SHP77 treated with DMSO at 0.1 percent for 48 hours (cell line): ENCODE data around the gene FKBP15.
"Not testable (repeated sequence)": the region's sequence is repeated elsewhere in the genome, so short reads cannot be mapped to it uniquely, and the experiment has no call there.

Experiments
- DNase-seq: peaks from one replicate; lab custom pipeline; 2025; lab: John Stamatoyannopoulos, UW

Gene FKBP15, protein sequence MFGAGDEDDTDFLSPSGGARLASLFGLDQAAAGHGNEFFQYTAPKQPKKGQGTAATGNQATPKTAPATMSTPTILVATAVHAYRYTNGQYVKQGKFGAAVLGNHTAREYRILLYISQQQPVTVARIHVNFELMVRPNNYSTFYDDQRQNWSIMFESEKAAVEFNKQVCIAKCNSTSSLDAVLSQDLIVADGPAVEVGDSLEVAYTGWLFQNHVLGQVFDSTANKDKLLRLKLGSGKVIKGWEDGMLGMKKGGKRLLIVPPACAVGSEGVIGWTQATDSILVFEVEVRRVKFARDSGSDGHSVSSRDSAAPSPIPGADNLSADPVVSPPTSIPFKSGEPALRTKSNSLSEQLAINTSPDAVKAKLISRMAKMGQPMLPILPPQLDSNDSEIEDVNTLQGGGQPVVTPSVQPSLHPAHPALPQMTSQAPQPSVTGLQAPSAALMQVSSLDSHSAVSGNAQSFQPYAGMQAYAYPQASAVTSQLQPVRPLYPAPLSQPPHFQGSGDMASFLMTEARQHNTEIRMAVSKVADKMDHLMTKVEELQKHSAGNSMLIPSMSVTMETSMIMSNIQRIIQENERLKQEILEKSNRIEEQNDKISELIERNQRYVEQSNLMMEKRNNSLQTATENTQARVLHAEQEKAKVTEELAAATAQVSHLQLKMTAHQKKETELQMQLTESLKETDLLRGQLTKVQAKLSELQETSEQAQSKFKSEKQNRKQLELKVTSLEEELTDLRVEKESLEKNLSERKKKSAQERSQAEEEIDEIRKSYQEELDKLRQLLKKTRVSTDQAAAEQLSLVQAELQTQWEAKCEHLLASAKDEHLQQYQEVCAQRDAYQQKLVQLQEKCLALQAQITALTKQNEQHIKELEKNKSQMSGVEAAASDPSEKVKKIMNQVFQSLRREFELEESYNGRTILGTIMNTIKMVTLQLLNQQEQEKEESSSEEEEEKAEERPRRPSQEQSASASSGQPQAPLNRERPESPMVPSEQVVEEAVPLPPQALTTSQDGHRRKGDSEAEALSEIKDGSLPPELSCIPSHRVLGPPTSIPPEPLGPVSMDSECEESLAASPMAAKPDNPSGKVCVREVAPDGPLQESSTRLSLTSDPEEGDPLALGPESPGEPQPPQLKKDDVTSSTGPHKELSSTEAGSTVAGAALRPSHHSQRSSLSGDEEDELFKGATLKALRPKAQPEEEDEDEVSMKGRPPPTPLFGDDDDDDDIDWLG

DNA sequence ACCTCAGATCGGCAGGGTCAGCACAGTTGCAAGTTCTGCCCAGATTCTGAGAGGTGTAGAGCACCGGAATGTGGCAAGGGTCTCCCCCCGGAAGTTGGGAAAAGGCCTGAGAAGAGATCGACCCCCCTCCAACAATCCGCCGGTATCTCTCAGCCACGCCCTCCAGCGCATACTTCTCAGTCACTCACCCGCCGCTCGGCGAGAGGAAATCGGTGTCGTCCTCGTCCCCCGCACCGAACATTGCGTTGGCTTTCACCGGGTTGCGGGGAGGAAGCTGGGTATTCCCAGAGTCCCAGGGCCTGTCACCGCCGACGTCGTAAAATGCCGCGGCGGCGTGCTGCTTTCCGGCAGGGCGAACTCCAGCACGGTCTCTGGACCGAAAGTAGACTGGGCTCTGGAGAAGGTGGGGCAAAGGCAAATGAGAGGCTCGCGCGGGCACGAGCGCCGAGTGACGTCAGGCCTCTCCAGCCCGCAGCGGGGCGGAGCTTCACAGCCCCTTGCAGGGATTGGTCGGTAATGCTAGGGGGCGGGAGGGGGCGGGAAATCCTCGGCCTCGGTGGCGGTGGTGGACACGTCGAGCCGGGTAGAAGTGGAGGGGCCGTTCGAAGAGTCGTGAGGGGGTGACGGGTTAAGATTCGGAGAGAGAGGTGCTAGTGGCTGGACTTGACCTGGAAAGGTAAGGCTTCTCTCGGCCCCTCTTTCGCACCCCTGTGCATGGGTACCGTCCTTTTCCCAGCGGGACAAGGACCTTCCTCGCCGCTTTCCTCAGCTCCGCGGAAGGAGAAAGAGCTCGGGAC is at the start of gene FKBP15, which contains the start of gene SLC31A1:
FKBP15 (minus strand) TSS at position 275 of the 797 bp plus-strand sequence; CDS start at position 241, 34 bp downstream.
SLC31A1 (plus strand) TSS at position 542 of the 797 bp plus-strand sequence. CDS start 34,605 bp downstream, outside the sequence.
- peak; percentile 95 for DNase-seq

DNA sequence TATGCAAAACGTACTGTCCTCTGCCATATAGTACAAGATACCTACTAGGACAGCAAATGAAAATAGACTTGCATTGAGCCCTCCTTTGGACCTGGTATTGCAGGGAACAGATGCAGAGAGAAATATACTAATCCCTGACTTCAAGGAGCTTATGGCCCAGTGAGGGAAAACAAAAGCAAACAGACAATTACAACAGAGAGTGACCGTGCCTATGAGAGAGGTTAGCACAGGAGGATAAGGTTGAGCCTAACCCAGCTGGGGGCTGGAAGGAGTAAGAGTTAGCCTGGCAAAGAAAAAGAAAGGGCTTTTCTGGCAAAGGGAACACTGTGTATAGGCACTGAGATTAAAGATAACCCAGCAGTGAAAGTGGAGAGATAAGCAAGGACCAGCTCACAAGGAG is 48.8 kb upstream of the FKBP15 start:
- DNase-seq, result no peak

DNA sequence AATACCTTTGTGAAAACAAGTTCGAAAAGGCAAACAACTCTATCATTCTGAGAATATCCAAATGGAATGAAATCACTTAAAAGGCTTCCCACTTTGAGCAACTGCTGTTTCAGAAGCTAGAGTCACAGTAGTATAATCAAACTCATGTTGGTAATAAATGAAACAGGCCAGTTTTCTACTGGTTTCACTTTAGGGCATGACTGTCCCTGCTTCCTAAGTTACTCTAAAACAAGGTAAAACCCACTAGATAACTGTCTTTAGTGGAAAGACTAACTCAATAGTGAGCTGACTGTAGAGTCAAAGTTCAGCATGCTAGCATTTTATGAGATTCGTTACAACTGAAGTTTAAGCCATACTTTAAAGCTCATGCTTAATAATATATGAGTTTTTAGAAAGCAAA is 48.3 kb upstream of the FKBP15 start:
- DNase-seq, result no peak

DNA sequence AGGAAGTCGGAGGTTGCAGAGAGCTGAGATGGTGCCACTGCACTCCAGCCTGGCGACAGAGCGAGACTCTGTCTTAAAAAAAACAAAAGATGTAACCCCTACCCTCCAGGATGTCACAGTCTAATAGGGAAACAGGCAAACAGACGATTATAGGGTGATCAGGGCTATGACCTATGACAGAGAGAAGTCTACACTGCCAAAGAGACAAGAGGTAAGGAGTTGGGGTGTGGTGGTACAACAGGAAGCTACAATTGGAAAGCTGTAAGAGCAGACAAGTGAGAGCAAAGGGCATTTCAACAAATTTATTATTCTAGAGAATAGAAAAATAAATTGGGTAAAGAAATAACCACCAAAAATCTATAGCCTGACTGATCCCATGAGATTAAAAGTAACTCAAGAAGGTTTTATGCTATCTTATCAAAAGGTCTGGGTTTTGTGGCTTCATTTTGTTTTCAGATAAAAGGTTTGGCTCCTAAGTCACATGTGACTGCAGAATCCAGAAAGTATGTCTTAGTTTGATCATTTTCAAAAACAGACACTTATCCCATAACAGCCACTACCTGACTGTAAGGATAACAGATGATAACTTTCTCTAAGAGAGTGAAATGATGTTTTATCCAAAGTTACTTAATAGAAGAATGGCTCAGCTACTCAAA is 47.0 kb upstream of the FKBP15 start:
- no peak for DNase-seq

DNA sequence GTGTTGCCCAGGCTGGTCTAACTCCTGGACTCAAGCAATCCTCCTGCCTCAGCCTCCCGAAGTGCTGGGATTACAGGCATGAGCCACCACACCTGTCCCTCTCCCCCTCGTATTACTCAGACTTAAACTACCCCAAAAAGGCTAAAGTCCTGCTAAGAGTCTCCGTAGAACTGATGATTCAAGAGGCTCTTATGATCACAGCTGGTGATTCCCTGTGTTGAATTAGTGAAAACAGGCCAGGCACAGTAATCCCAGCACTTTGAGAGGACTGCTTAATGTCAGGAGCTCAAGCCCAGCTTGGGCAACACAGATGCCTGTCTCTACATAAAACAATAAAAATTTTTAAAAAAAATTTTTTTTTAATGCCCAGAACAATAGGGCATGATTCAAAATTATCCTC is 45.1 kb upstream of the FKBP15 start:
- no peak for DNase-seq

DNA sequence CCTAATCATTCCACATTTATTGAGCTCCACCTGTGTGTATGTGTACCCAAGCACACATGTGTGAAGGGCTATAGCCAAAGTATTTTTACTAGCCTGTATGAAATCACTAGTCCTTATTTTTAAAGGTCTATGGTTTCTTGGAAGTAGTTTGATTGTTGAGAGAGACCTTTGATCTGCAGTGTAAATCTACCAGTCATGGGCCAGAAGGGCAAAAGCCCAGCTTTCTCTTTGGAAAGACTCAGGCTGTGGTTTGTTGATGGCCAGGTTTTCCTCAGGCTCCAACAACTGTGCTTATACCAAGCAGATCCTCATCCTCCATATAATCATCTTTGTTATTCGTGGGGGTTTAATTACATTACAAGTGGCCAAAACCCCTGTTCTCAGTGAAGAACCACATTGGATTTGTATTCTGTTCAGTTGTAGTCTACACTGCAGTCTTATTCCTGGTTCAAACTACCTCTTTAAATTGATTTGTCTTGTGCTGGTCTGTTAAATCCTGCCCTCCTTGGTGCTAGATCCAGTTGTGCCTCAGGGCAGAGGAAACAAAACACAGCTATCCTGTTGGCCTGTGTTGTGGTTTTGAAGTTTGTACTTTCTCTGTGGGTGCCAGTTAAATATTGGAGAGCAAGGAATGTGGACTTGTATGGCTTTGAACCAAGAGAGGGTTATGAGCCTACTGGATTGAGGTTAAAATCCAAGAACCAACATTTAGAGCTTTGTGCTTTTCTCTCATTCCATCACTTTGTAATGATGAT is 41.0 kb upstream of the FKBP15 start:
- DNase-seq, result no peak

DNA sequence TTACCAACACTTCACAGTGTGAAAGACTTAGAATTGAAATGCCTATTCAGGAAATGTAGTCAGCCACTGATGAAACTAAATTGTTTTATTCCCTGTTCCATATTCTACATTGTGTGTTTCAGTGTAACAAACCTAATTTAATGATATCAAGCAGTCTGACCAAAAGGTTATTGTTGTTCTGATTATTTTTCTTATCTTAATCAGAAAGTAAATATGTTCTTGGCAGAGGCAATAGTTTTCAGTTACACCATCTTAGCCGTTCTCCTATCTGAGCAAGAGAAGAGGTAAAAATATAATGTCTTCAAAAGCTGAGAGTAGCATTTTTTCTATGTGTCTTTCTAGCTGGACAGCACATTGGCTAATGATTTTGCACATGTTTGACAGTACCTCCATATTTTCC is 37.2 kb upstream of the FKBP15 start:
- DNase-seq, result no peak

DNA sequence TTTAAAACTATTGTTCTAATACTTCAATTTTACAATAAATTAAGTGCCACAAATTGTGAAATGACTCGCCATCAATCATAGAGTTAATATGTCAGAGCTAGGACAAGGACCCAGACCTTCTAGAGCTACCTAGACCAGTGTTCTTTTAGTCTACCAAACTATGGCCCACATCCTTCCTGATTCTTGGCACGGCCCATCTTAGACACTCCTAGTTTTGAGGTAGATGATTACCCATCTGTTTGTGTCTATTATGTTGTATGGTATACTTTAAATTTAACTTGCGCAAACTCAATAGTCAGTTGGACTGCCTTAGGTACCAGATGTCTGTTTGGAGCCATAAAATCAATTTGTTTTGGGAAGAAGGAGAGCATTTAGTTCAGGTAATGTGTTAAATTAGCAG is 36.8 kb upstream of the FKBP15 start:
- no peak for DNase-seq

DNA sequence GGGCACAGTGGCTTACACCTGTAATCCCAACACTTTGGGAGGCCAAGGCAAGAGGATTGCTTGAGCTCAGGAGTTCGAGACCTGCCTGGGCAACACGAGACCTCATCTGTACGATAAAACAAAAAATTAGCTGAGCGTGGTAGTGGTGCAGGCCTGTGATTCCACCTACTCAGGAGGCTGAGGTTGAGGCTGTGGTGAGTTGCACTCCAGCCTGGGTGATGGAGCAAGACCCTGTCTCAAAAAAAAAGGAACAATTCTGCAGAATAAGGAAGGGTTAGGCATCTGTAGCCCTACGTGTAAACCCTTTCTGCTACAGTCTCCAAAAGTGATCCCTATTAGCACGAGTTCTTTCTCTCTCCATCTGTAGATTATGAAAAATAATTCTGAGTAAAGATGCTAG is 34.4 kb upstream of the FKBP15 start:
- no peak for DNase-seq

DNA sequence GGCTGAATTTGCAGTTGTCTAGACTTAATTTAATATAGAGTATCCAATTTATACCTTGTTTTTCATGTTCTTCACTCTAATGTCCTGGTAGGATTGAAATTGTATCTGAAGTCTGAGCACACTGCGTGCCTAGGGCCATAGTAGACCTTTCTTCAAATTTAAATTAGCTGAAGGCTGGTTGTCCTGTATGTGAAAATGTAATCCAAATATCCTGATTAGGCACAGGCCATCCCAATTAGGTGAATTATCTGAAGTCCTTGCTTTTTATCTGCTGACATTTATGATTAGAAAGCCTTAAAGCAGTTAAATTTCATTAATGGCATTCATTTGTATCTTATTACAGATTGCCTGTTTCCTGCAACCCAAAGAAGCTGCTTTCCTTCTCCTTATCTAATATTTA is 33.9 kb upstream of the FKBP15 start:
- DNase-seq, result no peak

DNA sequence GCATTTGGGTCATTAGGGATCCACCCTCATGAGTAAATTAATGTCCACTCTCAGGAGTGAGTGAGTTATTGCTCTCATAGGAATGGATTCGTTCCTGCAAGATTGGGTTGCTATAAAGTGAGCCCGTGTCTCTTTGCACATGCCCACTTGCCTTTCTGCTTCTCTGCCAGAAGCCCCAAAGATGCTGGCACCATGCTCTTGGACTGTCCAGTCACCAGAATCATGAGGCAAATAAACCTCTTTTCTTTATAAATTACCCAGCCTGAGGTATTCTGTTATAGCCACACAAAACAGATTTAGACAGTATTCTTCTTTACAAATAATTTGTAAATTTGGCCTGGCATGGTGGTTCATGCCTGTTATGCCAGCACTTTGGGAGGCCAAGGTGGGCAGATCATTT is 29.7 kb upstream of the FKBP15 start:
- no peak for DNase-seq

DNA sequence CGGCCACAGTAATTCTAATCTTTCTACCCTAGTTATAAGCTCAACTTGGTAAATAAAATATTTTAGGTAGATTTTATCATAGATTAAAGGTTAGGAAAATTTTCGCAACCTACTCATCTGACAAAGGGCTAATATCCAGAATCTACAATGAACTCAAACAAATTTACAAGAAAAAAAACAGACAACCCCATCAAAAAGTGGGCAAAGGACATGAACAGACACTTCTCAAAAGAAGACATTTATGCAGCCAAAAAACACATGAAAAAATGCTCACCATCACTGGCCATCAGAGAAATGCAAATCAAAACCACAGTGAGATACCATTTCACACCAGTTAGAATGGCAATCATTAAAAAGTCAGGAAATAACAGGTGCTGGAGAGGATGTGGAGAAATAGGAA is 28.6 kb upstream of the FKBP15 start:
- DNase-seq, result not testable (repeated sequence)

DNA sequence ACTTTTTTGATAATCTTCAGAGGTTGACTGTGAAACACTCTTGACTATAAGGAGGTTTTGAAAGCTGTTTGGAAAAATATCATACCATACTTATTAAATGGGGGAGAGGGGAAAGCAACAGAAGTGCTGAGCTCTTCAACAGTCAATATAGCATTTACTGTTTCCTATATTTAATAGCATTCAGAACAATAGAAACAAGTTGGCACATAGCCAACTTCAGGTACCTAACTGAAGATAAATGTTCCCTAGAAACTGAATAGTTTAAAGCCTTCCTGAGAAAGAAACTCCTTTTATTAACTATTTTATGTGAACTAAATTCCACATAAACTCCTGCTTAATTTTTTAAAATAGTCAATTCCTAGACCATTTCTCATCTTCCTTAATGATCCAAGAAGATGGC is 26.6 kb upstream of the FKBP15 start:
- no peak for DNase-seq

DNA sequence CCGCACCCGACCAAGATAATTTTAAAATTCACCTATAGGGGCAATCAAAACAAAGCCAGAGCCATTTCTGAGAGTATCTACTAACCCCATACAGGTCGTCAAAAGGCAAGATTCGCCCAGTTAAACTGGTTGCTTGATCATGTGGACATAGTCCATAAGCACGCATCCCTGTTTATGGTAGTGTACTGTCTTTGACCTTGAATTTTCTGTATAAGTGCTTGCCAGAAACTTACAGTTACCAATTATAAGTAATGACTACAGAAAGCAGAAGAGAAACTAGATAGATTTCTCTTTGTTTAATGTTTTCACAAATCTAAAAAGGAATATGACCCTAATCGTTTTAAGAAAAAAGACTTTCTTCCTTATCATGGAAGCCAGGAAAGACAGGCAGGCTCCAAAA is 25.9 kb upstream of the FKBP15 start:
- no peak for DNase-seq

DNA sequence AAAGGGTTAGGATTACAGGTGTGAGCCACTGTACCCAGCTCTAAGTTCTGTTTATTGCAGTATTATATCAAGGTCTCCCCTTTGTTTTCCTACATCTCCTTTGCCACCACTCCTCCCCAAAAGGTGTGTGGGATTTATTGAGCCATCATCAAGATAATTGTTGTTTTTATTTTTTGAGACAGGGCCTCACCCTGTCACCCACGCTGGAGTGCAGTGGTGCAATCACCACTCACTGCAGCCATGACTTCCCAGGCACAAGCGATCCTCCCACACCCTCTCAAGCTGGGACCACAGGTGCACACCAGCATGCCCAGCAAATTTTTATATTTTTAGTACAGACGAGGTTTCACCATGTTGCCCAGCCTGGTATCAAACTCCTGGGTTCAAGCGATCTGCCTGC is 24.8 kb upstream of the FKBP15 start:
- DNase-seq, result no peak

DNA sequence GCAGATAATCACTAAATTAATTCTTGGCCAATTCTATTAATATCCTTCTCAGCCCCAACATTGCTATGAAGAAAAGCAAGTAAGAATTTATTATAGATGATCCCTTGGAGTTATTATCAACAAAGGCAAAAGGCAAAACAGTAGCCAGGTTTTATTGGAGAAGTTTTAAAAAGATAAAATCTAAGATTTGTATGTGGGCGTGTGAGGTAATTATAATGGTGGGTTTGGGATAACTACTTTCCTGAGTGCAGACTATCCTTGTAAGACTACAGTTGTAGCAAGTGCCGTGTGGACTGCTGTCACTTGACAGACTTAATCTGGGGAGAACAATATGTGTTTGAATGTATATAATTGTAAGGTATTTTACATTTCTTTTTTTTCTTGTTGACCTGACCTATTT is 23.5 kb upstream of the FKBP15 start:
- DNase-seq, result no peak

DNA sequence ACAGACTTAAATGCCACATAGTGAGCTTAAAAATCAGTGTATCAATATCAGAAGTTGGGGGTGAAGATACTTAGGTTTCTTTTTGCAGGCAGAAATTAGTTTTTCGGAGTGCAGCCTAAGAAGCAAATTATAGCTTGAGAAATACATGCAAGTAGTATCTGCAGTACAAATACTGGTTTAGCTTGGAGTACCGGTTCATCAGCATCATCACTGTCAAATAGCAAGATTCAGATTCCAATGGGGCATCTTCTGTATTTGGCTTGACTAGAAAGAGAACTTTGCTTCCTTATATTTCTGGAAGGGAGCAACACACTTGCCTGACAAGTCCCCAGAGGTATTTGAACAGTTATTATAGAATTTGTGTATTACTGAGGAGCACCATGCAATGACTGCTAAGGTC is 20.1 kb upstream of the FKBP15 start:
- DNase-seq, result no peak

DNA sequence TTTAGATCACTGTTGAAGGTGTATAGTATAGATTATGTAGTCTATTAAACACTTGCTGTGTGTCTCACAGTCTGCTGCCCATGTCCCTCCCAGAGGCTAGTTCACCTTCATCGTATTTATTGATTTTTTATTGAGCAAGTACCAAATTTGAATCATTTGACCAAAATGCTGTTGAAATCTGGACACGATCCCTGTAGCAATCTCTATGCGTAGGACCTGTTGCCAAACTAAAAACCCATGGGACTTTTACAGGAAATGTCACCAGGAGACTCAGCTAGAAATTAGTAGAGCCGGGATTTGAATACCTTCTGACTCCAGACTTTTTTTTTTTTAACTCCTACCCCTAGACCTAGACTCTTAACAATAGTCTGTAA is 17.8 kb upstream of the FKBP15 start:
- DNase-seq, result no peak

DNA sequence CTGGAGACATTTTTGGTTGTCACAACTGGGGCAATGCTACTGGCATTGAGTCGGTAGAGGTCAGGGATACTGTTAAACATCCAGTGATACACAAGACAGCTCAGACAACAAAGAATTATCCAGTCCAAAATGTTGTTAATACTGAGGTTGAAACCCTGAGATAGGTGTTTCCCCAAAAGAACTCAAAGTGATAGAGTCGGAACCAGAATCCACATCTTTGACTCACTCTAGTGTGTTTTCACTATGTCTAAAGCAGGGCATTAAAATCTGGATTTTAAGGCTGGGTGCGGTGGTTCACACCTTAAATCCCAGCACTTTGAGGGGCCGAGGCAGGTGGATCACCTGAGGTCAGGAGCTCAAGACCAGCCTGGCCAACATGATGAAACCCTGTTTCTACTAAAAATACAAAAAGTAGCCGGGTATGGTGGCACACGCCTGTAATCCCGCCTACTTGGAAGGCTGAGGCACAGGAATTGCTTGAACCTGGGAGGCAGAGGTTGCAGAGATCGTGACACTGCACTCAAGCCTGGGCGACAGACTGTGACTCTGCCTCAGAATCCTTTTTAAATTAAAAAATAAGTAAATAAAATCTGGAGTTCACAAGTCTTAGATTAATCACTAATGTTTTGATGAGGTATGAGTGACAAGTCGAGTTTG is 17.3 kb upstream of the FKBP15 start:
- no peak for DNase-seq

DNA sequence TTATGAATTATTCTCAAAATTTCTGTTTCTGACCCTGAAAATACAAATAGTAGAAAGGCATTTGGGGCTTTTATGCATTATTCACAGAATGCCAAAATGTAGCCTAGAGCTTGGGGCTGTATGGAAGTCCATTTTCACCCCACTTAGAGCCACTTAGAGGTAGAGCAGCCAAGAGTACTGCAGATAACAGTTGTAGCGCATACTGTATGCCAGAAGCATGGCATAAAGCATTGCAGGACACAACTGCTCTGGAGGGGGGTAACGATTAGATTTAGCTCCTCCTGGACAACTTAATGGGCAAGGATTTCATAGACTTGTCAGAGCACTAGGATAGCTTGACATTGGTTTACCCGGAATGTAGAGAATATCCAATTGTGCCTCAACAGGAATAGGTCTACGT is 15.9 kb upstream of the FKBP15 start:
- DNase-seq, result no peak
